ENCODE data around the gene ZNF439.

DNA sequence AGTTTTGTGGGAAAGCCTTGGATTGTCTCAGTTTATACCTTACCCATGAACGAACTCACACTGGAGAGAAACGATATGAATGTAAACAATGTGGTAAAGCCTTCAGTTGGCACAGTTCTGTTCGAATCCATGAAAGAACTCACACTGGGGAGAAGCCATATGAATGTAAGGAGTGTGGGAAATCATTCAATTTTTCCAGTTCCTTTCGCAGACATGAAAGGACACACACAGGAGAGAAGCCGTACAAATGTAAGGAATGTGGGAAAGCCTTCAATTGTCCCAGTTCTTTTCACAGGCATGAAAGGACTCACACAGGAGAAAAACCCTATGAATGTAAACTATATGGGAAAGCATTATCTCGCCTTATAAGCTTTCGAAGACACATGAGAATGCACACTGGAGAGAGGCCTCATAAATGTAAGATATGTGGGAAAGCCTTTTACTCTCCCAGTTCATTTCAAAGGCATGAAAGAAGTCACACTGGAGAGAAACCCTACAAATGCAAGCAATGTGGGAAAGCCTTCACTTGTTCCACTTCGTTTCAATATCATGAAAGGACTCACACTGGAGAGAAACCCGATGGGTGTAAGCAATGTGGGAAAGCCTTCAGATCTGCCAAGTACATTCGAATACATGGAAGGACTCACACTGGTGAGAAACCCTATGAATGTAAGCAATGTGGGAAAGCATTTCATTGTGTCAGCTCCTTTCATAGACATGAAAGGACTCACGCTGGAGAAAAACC lies 42.0 kb upstream of the ZNF439 start:
- no peak for TF ChIP-seq CTCF (IDR thresholded peaks at IDR 0.05)
- no peak for TF ChIP-seq POLR2AphosphoS5 (IDR thresholded peaks at IDR 0.05)

Measured in breast epithelium (tissue), 3 donors.